Cerebellar nuclear complex (tissue), 1 donor: ENCODE data around the gene LIN37.
A peak's percentile ranks its signal among the peaks of the same experiment; 100 is the strongest.

Source experiments
- DNase-seq, 2 experiments: peaks; one replicate each; lab custom pipeline; 2025; lab: John Stamatoyannopoulos, UW

LIN37 gene, protein sequence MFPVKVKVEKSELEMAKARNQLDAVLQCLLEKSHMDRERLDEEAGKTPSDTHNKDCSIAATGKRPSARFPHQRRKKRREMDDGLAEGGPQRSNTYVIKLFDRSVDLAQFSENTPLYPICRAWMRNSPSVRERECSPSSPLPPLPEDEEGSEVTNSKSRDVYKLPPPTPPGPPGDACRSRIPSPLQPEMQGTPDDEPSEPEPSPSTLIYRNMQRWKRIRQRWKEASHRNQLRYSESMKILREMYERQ

DNA sequence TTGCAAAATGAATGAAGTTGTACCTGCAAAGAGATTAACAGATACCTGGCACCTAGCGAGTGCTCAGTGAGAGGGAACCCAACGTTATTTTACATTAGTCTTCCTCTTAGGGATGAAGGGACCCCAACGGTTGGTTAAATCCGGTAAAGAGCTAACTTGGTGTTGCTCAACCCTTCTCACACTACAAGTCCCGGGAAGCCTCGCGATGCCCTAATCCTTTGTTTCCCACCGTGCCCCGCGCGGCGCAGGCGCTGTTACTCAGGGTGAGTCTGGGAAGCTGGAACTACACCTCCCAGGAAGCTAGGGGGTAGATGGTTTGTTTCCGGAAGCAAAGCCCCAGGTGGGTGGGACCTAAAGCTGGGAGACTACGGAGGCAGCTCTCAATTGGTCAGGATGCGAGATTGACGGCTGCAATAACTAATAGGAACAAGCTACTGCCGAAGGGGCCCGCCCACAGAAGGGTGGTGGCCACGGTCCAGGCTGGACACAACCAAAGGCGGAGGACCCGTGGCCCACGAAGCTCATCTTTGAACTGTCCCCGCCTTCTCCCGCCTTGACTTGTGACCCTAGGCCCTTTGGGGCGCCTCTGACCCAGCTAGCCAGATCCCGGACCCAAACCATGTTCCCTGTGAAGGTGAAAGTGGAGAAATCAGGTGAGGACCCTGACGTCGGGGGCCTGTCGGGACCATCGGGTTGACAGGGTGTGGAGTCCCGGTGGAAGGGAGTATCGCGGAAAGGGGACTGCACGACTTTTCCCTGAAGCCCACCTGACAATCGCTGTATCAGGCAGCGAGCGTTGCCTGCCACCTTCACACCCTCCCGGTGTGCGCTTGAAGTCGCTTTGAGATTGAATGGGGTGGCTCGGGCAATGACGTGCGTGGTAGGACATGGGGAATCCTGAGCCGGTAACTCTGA is at the start of gene LIN37:
TSS of gene LIN37 (plus strand) at position 471 of the 915 bp plus-strand sequence. CDS start at position 620, 149 bp downstream.
- peak; percentile 98 to 100 for DNase-seq

DNA sequence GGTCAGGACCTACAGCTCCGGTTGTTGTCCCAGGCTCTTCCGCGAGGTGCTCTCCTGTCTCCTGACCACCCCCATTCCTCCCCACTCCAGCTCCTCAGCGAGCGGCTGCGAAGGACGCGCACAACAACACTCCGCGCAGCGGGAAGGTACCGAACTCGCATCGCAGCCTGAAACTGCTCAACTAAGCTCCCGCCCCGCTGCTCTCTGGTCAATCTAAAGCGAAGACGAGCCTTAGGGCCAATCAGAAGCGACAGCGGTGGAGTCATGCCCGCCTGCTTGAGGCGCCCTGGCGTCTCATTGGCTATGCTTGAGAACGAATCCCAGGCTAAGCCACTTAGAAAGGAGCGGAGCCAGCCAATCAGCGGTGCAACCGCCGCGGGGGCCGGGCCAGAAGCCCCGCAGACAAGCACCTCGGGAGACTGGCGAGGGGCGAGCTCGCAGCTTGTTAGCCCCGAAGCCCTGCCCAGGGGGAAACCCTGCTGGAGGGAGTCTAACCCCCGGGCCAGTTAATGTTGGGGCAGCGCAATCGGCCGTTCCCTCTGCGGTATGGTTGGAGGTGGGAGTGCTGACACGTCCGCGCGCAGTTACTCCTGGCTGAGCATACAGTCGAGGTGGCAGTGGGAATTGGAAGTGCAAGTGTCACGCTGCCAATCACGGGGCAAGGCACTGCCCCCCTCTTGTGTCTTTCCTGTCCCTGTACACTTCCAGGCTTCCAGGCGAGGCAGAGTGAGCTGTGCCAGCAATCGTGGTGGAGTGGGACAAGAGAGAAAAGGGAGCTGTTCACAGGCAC is 46.0 kb upstream of the LIN37 start:
- peak; percentile 96 to 97 for DNase-seq

DNA sequence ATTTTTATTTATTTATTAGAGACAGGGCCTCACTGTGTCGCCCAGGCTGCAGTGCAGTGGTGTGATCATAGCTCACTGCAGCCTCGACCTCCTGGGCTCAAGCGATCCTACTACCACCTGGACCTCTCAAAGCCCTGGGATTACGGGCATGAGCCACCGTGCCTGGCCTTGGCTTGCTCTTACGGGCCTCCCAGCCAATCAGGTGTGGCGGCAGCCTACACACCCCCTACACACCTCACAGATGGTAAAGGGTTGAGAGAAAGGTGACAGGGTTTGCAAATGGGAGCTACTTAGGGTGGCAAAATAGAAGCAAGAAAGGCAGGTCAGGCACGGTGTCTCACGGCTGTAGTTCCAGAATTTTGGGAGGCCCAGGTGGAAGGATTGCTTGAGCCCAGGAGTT is 45.0 kb upstream of the LIN37 start:
- DNase-seq: no peak

DNA sequence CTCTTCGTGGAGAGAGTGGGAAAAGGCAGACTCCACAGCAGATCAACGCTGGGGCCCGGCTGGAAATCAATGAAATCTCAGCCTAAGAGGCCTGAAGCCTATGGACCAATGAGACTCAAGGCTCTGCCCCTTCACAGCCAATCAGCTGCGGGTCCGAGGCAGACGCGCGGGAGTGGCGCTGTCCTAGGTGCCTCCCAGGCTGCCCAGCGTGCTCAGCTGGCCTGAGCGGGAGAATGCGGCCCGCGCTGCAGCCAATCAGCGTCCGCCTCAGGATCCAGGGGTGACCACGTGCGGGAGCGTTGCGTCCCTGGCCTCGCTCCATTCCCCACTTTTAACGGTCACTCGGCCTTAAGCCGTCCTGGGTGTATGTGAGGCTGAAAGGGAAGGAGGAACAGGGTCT is 44.2 kb upstream of the LIN37 start, which contains the start of gene ZBTB32:
TSS of gene ZBTB32 (plus strand) at position 341 of the 400 bp plus-strand sequence. CDS start 10,069 bp downstream, outside the sequence.
- DNase-seq: peak in 1 of 2 experiments; percentile 5

DNA sequence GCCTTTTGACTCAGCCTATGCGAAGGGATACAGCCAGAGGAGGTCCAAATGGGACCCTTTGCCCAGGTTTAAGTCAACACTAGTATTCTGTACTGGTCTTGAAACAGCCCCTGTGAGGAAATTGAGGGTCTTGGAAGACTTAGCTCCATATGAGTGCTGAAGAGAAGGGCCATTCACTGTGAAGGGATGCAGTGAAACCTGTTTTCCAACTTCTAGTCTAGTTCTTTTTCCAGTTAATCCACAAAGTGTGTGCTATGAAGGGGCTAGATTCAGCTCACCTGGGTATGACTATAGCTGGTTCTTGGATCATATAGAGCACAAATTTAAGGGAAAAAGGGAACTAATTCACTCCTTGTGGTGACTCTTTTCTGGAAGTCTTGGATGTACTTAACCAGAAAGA is 40.0 kb upstream of the LIN37 start:
- DNase-seq: no peak

DNA sequence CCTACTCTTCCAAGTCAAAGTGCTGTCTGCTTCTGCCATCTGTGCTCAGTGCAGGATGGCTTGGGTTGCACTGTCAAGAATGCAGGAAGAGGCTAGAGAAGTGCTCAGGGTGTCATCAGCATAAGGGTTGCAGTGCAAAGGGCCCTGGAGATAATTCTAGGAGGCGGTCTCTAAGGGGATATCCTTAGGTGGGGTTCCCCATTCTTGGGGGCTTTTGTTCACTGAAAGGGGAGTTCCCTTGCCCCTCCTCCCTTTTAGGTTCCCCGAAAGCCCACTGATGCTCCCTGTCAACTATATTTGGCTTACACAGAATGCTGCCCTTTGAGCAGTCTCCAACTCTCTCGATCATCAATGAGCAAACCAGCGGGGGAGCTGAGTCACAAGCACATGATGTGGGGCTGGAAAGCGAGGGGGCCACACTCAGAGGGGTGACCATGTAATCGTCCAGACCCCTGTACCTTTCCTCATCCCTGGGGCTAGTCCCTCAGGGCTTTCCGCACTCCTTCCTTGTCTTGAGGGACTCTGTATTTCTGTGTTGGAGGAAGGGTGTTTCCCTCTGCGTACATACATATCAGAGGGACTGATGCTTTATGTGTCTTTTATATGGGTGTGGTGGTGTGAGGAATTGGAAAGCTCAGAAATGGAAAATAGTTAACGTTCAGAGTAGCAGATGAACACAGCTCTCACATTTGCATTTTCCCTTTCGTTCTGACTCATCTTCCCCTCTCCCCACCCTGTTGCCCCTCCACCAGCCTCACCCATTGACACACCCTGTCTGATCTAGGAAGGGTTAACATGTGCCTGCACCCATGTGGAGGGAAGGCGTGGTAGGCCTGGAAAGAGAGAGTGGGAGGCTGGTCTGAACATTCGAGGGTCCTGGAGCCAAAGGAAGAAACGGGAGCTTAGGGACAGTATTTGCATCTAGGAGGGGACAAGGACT is 37.3 kb upstream of the LIN37 start:
- no peak for DNase-seq

DNA sequence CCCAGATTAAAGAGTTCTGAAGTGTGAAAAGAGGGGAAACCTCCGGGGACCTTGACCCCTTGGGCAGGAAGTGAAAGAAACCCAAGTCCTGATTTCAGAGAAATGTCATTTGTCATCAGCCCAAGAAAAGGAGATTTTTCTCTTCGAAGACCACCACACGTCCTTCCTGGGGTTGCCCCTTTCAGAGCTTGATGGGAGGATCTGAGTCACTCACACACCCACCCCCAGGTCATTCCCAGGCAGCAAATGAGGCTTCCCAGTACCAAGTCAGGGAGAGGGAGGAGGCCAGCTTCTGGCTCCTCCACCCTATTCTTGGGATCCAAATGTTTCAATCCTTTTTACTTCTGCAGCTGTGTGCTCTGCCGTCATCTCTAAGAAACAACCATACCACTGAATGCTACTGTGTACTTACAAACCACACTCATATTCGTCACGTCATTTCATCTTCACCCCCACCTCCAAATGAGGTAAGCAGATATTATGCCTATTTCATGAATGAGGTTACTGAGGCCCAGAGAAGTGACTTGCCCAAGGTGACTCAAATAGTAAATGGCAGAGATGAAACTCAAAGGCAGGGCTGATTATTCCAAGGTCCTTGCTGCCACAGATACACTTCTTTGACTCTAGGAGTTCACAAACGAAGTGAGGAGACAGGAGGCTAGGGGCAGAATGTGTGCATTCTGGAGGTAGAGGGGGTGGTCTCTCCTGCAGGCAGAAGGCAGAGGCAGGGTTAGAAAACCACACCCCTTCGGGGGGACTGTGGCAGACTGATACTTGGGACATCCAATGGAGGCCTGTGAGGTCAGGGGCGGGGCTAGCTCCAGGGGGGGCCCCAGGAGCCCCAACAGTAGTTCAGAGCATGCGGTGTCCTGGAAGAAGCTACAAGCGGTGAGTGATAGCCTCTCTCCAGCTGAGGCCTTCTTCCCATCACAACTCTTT is 35.5 kb upstream of the LIN37 start:
- DNase-seq: no peak

DNA sequence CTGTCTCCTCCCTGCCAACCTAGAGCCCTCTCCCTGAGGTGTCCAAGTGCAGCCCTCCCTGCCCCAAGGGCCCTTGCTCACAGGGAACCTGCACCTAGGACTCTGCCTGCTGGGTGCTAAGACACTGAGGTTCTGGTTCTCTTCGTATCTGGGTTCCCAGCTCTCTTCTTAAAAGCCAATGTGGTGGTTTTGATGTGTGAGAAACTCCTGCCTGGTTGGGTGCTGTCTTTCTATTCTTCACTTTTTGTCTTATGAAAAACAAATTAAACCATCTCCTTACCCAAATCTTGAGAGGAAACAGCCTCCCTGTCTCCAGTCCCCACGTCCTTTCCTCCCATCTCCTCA is 34.9 kb upstream of the LIN37 start:
- DNase-seq: no peak

DNA sequence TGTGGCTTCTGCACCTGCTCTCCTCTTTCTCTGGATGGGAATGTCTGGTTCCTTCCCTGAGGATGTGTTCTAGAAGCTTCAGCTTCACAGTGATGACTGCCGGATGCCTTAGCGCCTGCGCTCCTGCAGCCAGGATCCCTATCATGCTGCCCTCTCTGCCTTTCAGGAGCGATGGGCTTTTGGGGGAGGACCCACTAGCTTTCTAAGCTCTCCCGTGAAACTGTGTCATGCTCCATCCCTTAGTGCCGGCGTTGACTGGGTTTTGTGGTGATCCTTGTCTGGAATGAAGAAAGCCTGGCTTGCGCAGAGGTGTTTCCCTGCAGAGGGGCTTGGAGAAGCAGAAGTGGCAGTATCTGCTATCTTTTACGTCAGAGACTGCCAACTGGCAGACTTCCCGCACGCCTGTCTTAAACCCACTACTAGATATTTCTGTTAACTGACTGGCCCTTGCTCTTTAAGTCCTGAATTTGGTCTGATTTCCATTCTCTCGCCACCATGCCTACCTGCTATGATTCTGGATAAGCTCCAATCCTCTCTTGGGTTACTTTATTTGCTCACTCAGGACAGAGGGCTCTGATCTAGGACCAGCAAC is 34.4 kb upstream of the LIN37 start:
- no peak for DNase-seq

DNA sequence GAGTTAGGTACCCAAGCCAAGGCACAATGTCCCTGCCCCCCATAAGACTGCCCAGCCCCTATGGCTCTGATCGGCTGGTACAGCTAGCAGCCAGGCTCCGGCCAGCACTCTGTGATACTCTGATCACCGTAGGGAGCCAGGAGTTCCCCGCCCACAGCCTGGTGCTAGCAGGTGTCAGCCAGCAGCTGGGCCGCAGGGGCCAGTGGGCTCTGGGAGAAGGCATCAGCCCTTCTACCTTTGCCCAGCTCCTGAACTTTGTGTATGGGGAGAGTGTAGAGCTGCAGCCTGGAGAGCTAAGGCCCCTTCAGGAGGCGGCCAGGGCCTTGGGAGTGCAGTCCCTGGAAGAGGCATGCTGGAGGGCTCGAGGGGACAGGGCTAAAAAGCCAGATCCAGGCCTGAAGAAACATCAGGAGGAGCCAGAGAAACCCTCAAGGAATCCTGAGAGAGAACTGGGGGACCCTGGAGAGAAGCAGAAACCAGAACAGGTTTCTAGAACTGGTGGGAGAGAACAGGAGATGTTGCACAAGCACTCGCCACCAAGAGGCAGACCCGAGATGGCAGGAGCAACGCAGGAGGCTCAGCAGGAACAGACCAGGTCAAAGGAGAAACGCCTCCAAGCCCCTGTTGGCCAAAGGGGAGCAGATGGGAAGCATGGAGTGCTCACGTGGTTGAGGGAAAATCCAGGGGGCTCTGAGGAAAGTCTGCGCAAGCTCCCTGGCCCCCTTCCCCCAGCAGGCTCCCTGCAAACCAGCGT is 33.6 kb upstream of the LIN37 start:
- no peak for DNase-seq

DNA sequence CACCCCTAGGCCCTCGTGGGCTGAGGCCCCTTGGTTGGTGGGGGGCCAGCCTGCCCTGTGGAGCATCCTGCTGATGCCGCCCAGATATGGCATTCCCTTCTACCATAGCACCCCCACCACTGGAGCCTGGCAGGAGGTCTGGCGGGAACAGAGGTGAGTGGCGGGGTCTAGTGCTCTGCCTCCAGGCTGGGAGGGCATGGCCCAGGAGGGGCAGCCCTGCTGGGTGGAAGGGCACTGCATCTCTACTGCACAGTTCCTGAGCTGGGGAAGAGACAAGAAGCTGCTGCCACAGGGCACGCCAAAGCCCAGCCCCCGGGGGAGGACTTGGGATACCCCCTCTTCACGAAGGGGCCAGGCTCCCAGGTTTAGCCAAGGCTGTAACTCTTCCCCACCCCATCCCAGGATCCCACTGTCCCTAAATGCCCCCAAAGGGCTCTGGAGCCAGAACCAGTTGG is 33.0 kb upstream of the LIN37 start:
- DNase-seq: no peak

DNA sequence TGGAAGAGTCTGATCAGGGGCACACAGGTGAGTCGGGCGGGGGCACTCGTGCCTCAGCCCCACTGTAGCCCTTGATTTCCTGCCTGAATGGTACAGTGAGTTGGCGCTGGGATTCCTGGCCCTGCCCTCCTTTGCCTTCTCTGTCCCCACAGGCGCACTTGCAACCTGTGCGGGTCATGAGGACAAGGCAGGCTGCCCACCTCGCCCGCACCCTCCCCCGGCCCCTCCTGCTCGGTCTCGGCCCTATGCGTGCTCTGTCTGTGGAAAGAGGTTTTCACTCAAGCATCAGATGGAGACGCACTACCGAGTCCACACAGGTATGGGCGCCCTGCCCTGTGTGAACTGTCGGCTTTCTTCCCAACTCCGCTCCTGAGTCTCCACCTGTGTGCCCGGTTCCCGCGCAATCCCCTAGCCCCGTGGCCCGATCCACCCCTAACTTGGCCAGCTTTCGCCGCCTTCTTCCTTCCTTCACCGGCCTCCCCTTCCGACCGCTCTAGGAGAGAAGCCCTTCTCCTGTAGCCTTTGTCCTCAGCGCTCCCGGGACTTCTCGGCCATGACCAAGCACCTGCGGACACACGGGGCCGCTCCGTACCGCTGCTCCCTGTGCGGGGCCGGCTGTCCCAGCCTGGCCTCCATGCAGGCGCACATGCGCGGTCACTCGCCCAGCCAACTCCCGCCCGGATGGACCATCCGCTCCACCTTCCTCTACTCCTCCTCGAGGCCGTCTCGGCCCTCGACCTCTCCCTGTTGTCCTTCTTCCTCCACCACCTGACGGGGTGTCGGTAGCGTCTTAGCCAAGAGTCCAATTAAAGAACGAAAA is 32.2 kb upstream of the LIN37 start:
- DNase-seq: peak in 1 of 2 experiments; percentile 47

DNA sequence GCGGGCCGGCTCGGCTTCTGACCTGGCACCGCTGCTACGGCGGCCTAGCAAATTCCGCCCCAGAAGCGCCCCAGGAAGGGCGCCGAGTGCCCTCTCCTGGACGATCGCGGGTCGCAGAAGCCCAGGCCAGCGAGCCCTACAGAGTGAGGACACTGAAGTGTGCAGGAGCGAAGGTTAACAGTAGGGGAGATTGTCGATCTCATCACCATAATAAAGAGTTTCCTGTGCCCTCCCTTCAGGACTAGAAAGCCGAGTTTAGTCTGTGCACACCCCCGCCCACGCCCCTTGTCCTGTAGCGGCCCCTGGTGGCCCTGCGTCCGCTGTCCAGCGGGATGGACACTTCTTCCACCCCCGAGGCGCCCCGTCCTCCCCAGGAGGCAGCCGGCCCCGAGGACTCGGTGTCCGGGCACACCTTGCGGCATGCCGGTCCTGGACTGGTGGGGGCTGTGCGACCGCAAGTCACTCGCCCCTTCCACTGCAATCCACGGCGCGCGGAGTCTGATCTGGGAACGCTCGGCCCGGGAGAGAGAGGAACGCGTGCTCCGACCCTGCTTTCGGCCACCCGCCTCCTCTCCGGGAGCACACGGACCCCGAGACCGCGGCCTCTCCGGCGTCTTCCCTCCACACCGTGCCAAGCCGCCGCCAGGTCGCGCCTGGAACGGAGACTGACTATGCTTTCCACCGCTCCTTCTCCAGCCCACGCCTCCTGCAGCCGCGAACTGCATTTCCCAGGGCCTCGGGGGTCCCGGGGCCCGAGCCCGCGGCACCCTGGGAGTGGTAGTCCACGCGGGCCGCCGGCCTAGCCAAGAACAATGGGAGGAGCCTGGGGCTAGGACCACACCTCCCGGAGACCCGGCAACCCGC is 31.3 kb upstream of the LIN37 start:
- DNase-seq: peak; percentile 79 to 88

DNA sequence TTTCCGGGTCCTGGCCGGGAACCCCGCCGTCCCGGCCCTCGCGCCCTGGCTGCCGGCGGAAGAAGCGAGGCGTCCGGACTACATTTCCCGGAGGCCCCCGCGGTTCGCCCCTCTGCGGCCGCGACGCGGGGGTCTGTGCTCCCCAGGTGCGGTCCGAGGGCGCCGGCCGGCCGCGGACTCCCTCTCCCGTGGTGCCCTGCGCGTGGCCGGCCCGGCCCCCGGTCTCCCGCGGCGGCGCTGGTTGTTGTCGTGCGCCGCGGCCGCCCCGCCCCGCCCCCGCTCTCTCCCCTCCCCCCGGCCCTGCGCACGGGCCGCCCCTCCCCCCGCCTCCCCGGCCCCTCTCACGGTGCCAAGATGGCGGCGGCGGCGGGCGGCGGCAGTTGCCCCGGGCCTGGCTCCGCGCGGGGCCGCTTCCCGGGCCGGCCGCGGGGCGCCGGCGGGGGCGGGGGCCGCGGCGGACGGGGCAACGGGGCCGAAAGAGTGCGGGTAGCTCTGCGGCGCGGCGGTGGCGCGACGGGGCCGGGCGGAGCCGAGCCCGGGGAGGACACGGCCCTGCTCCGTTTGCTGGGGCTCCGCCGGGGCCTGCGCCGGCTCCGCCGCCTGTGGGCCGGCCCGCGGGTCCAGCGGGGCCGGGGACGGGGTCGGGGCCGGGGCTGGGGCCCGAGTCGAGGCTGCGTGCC is 30.6 kb upstream of the LIN37 start, which contains the start of gene KMT2B:
TSS of gene KMT2B (plus strand) at position 339 of the 680 bp plus-strand sequence. CDS start at position 355, 16 bp downstream.
- no peak for DNase-seq

DNA sequence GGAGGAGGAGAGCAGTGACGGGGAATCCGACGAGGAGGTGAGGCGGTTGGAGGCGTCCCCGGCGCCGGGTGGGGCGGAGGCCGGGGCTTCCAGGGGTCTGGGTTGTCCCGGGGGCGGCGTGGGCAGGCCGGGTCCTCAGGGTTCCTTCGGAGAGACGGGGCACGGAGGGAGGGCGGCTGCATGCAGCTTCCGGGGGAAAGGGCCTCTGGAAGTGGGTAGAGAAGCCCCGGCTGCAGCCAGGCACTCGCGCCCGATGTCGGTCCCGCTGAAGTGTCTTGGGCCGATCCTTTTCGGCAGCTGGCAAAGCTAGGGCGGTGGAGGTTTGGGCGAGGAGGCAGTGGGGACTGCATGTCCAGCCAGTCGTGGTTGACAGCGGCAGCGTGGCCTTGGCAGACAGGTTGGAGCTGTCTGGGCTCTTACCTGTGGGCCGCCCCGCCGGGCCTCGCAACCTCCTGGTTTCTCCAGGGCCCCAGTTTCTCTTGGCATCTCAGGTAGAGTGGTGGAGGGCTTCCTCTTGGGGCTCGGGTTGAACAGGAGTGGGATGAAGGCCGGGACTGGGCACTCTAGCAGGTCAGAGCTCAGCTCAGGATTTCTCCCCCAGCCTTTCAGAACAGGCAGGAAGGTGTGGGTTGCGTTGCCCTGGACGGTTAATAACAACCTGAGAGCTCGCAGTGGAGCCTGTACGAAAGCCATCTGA is 29.9 kb upstream of the LIN37 start:
- DNase-seq: no peak
